Activated T-cell treated with anti-CD3 and anti-CD28 coated beads, Interleukin-2, amount 50 U/mL, for 72 hours (primary cell): ENCODE measurements around the gene KLHL28. TPM values are rescaled to one million over a fixed set of nuclear protein-coding genes. Genes with fewer than 3 reads are reported as not detected.

Experiments used
- ATAC-seq, 2 donors: fragments of 150-1000 bp; cut with Tn5 transposase; replicated peaks in 1 of 2; 2 replicates each; pipeline ENCODE4 v1.10.0; 2021; ENCODE audit warnings: moderate library complexity in 2 of 2, mild to moderate bottlenecking in 1 of 2
- DNase-seq, 2 donors: peaks; one replicate each; pipeline ENCODE4 v3.0.0; 2021 to 2022; ENCODE audit warnings: mixed read lengths in 1 of 2
- H3K27ac Mint-ChIP-seq: one replicate; pipeline ENCODE4 v1.8.0; 2022; ENCODE audit warnings: mild to moderate bottlenecking, moderate library complexity, mixed read lengths
- H3K27me3 Mint-ChIP-seq: one replicate; pipeline ENCODE4 v1.8.0; 2022; ENCODE audit warnings: low read depth, mixed read lengths
- H3K36me3 Mint-ChIP-seq, 2 donors: one replicate each; pipeline ENCODE4 v1.8.0; 2022; ENCODE audit warnings: mixed read lengths in 2 of 2, mild to moderate bottlenecking in 1 of 2; ENCODE audit not compliant: insufficient read depth in 2 of 2
- H3K4me1 Mint-ChIP-seq: one replicate; pipeline ENCODE4 v1.8.0; 2022; ENCODE audit warnings: low read depth, mixed read lengths
- H3K4me3 Mint-ChIP-seq, 2 donors: one replicate each; pipeline ENCODE4 v1.8.0; 2022; ENCODE audit warnings: mild to moderate bottlenecking in 2 of 2, mixed read lengths in 2 of 2, moderate library complexity in 2 of 2
- H3K9me3 Mint-ChIP-seq, 2 donors: one replicate each; pipeline ENCODE4 v1.8.0; 2022; ENCODE audit warnings: mixed read lengths in 2 of 2
- total RNA-seq, 2 donors: library from RNA; stranded (reverse); gene quantifications; one replicate each; pipeline ENCODE4 v1.2.3, GENCODE V29; 2022

KLHL28 gene, protein sequence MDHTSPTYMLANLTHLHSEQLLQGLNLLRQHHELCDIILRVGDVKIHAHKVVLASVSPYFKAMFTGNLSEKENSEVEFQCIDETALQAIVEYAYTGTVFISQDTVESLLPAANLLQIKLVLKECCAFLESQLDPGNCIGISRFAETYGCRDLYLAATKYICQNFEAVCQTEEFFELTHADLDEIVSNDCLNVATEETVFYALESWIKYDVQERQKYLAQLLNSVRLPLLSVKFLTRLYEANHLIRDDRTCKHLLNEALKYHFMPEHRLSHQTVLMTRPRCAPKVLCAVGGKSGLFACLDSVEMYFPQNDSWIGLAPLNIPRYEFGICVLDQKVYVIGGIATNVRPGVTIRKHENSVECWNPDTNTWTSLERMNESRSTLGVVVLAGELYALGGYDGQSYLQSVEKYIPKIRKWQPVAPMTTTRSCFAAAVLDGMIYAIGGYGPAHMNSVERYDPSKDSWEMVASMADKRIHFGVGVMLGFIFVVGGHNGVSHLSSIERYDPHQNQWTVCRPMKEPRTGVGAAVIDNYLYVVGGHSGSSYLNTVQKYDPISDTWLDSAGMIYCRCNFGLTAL
- total RNA-seq: 10 to 100 TPM; 16.7 to 20.1 TPM

- DNase-seq (peak; percentile 92 to 95), ATAC-seq (peak; percentile 94 to 95)
- no peaks in the 10 kb centered on the region for H3K9me3 Mint-ChIP-seq
- H3K27ac Mint-ChIP-seq: peak within 1 kb of the TSS; percentile 69
- no peak within 1 kb of the TSS for H3K4me3 Mint-ChIP-seq
- peaks cover 5 to 11% of the 10 kb centered on the region in 2 donors for H3K36me3 Mint-ChIP-seq
- no peaks in the 10 kb centered on the region for H3K27me3 Mint-ChIP-seq
- H3K4me1 Mint-ChIP-seq: peaks cover 36% of the 10 kb centered on the region
Observed at GRCh38 chr14:44961554-44962333, at the start of gene KLHL28, which contains the start of gene TOGARAM1. KLHL28 (minus strand) TSS chr14:44961947; CDS start chr14:44945928, 16,019 bp downstream. TOGARAM1 (plus strand) TSS chr14:44962190; CDS start chr14:44962422, 232 bp downstream.

DNA sequence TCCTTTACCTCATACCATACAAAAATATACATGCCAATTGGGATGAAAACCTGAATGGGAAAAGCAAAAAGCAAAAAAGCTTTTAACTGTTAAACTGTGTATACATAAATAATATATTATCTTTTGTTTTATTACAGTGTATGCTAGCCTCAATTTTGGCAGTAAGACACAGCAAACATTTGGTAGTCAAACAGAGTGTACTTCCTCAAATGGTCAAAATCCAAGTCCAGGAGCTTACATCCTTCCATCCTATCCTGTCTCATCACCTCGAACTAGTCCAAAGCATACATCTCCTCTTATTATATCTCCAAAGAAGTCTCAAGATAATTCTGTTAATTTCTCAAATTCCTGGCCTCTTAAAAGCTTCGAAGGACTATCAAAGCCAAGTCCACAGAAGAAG, 42.2 kb upstream of the KLHL28 start:
- ATAC-seq (no peak), DNase-seq (no peak)
- Mint-ChIP-seq H3K4me3 (no peak overlapping the region), H3K27me3 (no peaks in the 10 kb centered on the region), H3K27ac (no peak overlapping the region), H3K36me3 (peaks cover 0 to 2% of the 10 kb centered on the region in 2 donors), H3K9me3 (no peaks in the 10 kb centered on the region), H3K4me1 (no peaks in the 10 kb centered on the region)

DNA sequence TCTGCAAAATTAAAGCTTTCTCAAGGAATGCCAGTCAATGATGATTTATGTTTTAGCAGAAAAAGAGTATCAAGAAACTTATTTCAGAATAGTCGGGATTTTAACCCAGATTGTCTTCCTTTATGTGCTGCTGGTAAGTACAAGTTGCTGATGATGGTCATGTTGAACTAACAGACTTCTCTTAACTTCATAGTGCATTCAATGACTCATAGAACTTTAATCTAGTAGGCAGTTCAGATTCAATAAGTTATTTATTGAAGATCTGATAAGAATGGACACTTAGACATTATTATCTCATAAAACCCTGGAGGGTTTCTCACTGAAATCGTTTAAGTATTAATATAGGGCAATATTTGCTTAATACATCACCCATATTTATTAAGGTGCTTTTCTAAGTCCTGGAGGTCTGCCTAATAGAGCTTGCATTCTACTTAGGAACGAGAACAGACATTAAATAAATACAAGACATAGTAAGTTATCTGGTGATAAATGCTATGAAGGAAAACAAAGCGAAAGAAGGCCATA, 34.1 kb upstream of the KLHL28 start:
- DNase-seq (no peak), ATAC-seq (no peak)
- Mint-ChIP-seq H3K27ac (no peak overlapping the region), H3K9me3 (no peaks in the 10 kb centered on the region), H3K36me3 (peaks cover 9% of the 10 kb centered on the region in 2 donors), H3K27me3 (no peaks in the 10 kb centered on the region), H3K4me1 (no peaks in the 10 kb centered on the region), H3K4me3 (no peak overlapping the region)

- no peaks in the 10 kb centered on the region for H3K9me3 Mint-ChIP-seq
- H3K27me3 Mint-ChIP-seq: no peaks in the 10 kb centered on the region
- DNase-seq: no peak
- no peak overlapping the region for H3K4me3 Mint-ChIP-seq
- ATAC-seq: no peak
- no peaks in the 10 kb centered on the region for H3K4me1 Mint-ChIP-seq
- H3K27ac Mint-ChIP-seq: no peak overlapping the region
- peaks cover 8 to 9% of the 10 kb centered on the region in 2 donors for H3K36me3 Mint-ChIP-seq
Observed at GRCh38 chr14:44995196-44995595, 33.4 kb upstream of the KLHL28 start.

DNA sequence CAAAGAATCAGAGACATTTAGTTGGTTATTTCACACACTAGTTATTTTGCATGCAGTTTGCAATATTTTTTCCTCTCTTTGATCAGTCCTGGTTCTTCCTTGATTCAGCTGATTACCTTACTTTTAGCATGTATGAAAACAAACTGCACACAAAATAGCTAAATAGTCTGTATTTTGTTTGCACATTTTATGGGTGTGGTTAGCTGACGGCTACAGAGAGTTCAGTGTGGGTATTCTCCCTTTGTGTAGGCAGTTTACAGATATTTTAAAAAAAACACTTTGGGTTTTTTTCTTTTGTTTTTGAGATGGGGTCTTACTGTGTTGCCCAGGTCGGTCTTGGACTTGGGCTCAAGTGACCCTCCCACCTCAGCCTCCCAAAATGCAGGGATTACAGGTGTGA, 28.8 kb upstream of the KLHL28 start:
- peaks cover 4% of the 10 kb centered on the region for H3K4me1 Mint-ChIP-seq
- no peak for DNase-seq
- H3K36me3 Mint-ChIP-seq: no peaks in the 10 kb centered on the region
- no peaks in the 10 kb centered on the region for H3K9me3 Mint-ChIP-seq
- H3K27me3 Mint-ChIP-seq: no peaks in the 10 kb centered on the region
- H3K4me3 Mint-ChIP-seq: no peak overlapping the region
- ATAC-seq: no peak
- H3K27ac Mint-ChIP-seq: no peak overlapping the region

DNA sequence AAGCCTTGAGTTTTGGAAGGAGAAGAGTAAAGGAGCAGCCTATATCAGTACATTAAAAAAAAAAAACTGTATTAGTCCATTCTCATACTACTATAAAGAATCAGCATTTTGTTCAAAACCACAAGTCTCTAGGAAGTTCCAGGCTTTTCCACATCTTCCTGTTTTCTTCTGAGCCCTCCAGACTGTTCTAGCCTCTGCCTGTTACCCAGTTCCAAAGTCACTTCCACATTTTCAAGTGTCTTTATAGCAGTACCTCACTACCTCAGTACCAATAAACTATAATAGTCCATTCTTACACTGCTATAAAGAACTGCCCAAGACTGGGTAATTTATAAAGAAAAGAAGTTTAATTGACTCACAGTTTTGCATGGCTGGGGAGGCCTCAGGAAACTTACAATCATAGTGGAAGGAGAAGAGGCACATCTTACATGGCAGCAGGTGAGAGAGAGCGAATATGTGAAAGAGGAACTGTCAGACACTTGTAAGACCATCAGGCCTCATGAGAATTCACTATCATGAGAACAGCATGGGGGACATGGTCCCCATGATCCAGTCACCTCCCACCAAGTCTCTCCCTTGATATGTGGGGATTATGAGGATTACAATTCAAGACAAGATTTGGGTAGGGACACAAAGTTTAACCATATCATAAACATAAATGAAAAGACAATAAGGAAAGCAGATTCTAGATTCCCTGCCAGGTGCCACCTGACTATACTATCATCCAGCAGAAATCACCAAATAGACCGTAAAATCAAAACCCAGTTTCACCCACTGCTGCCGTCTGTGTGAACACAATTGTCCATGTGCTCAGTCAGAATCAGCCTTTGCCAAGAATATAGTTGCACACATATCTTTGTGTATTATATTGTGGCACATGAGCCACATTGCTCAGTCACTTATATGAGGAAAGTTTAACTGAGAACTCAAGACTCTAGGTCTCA, 28.0 kb upstream of the KLHL28 start:
- no peak for DNase-seq
- H3K4me3 Mint-ChIP-seq: no peak overlapping the region
- H3K27ac Mint-ChIP-seq: no peak overlapping the region
- no peaks in the 10 kb centered on the region for H3K36me3 Mint-ChIP-seq
- ATAC-seq: no peak
- H3K4me1 Mint-ChIP-seq: peaks cover 4% of the 10 kb centered on the region
- no peaks in the 10 kb centered on the region for H3K9me3 Mint-ChIP-seq
- no peaks in the 10 kb centered on the region for H3K27me3 Mint-ChIP-seq

GRCh38 chr14:44988694-44989093, 26.9 kb upstream of the KLHL28 start:
- no peaks in the 10 kb centered on the region for H3K36me3 Mint-ChIP-seq
- no peak for DNase-seq
- H3K4me3 Mint-ChIP-seq: no peak overlapping the region
- H3K27me3 Mint-ChIP-seq: no peaks in the 10 kb centered on the region
- ATAC-seq: no peak
- H3K9me3 Mint-ChIP-seq: no peaks in the 10 kb centered on the region
- peaks cover 4% of the 10 kb centered on the region for H3K4me1 Mint-ChIP-seq
- H3K27ac Mint-ChIP-seq: no peak overlapping the region

DNA sequence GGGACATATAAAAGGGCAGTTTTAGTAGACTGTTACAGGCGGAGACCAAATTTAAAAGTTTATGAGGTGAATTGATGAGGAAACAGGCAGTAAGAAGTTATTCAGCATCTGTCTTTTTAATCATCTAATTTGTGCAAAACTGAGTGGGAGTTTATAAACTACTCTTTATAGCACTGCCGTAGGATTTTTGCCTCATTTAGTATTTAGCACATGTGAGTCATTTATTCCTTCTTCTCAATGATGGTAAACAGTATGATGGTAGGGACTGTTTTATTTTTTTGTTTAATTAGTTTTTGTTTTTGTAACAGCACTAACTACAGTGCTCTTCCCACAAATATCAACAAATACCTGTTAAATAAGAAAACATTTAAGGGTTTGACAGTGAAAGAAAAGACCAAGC, 20.8 kb upstream of the KLHL28 start:
- ATAC-seq (peak in 1 of 2 donors; percentile 53), DNase-seq (no peak)
- H3K27me3 Mint-ChIP-seq: no peaks in the 10 kb centered on the region
- peak overlapping the region; percentile 92 for H3K27ac Mint-ChIP-seq
- peaks cover 24% of the 10 kb centered on the region for H3K4me1 Mint-ChIP-seq
- no peaks in the 10 kb centered on the region for H3K9me3 Mint-ChIP-seq
- H3K4me3 Mint-ChIP-seq: peak overlapping the region; percentile 10 to 21
- H3K36me3 Mint-ChIP-seq: peaks cover 2% of the 10 kb centered on the region in 2 donors

DNA sequence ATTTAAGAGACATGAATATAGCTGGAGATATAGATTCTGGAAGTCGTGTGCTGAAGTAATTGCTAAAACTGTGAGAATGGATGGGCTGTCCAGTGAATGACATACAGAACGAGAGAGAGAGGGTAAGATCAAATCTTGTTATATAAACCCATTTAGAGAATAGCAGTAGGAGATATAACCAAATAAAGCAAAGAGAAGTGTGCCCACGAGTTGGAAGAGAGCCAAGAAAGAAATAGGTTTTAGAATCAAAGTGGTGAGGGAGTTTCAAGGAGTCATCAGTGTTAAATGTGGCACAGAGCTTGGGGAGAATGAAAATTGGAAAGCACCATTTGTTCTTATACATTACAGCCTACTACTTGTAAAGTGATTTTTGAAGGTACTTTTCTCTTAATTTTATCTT, 19.5 kb upstream of the KLHL28 start:
- Mint-ChIP-seq H3K27ac (no peak overlapping the region), H3K9me3 (no peaks in the 10 kb centered on the region), H3K4me1 (peaks cover 26% of the 10 kb centered on the region), H3K27me3 (no peaks in the 10 kb centered on the region), H3K4me3 (no peak overlapping the region), H3K36me3 (peaks cover 2% of the 10 kb centered on the region in 2 donors)
- no peak for ATAC-seq
- DNase-seq: no peak

DNA sequence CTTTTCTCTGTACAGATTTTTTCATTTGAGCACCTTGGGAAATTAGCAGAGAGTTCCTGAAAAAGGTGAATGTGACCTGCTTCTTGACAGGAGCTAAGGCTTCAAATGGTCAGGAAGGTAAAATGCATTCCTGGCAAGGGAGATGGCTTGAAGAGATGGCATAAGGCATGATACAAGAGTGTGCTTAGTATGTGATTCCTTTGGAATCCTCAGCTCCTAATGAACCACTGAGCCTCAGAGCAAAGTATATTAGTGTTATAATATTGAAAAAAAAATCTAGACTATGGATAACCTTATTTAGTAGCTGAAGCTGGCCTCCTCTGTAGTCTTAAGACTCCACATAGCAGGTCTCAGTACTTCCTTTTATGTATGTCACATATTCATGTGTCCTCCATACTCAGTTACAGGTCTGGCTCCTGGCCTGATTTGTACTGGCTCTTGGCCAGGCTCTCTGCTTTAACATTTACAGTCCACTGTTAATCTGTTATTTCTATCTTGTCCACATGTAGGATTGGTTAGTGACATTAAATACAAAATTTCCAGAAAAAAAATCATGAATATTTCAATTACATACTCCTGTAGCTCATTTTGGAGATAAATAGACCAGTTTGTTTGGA, 18.1 kb upstream of the KLHL28 start:
- Mint-ChIP-seq H3K36me3 (peaks cover 2% of the 10 kb centered on the region in 2 donors), H3K27me3 (no peaks in the 10 kb centered on the region), H3K4me1 (peaks cover 29% of the 10 kb centered on the region), H3K9me3 (no peaks in the 10 kb centered on the region), H3K27ac (no peak overlapping the region), H3K4me3 (no peak overlapping the region)
- ATAC-seq: no peak
- DNase-seq: no peak

DNA sequence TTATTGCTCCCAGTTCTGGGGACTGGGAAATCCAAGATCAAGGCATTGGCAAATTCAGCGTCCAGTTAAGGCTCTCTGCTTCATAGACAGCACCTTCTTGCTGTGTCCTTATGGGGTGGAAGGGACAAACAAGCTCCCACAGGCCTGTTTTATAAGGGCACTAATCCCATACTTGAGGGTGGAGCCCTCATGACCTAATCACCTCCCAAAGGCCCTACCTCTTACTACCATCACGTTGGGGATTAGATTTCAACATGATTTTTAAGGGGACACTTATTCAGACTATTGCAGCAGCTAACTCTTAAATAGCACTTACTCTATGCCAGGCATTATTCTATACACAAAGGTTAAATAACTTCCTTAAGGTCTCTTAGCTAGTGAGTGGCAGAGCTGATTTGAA, 17.5 kb upstream of the KLHL28 start:
- no peaks in the 10 kb centered on the region for H3K9me3 Mint-ChIP-seq
- H3K36me3 Mint-ChIP-seq: peaks cover 2% of the 10 kb centered on the region in 2 donors
- no peak overlapping the region for H3K27ac Mint-ChIP-seq
- no peak for DNase-seq
- no peak for ATAC-seq
- no peaks in the 10 kb centered on the region for H3K27me3 Mint-ChIP-seq
- no peak overlapping the region for H3K4me3 Mint-ChIP-seq
- peaks cover 31% of the 10 kb centered on the region for H3K4me1 Mint-ChIP-seq

- peak overlapping the region; percentile 17 for H3K27ac Mint-ChIP-seq
- ATAC-seq (no peak), DNase-seq (no peak)
- peaks cover 18 to 31% of the 10 kb centered on the region in 2 donors for H3K36me3 Mint-ChIP-seq
- H3K27me3 Mint-ChIP-seq: no peaks in the 10 kb centered on the region
- peaks cover 0 to 16% of the 10 kb centered on the region in 2 donors for H3K9me3 Mint-ChIP-seq
- peaks cover 62% of the 10 kb centered on the region for H3K4me1 Mint-ChIP-seq
- no peak overlapping the region for H3K4me3 Mint-ChIP-seq
Observed at GRCh38 chr14:44971459-44971858, 9.7 kb upstream of the KLHL28 start.
